Thyroid gland (tissue), 4 donors: ENCODE data around the gene TEX51.

Source experiments
- CTCF ChIP-seq, 6 experiments: fragments of 200-600 bp in 3 of 6; fragments of 450-650 bp in 3 of 6; sonication (generic) in 3 of 6; IDR thresholded peaks; one replicate each; pipeline ENCODE4 v1.5.1; 2016 to 2019; ENCODE audit warnings: antibody characterized with exemption in 6 of 6, mild to moderate bottlenecking in 2 of 6, inconsistent platforms in 1 of 6, moderate library complexity in 1 of 6
- POLR2A ChIP-seq, 2 donors: fragments of 450-650 bp; IDR thresholded peaks; one replicate each; pipeline ENCODE4 v1.6.1; 2017; ENCODE audit warnings: antibody characterized with exemption in 2 of 2, mild to moderate bottlenecking in 2 of 2, moderate library complexity in 1 of 2

DNA sequence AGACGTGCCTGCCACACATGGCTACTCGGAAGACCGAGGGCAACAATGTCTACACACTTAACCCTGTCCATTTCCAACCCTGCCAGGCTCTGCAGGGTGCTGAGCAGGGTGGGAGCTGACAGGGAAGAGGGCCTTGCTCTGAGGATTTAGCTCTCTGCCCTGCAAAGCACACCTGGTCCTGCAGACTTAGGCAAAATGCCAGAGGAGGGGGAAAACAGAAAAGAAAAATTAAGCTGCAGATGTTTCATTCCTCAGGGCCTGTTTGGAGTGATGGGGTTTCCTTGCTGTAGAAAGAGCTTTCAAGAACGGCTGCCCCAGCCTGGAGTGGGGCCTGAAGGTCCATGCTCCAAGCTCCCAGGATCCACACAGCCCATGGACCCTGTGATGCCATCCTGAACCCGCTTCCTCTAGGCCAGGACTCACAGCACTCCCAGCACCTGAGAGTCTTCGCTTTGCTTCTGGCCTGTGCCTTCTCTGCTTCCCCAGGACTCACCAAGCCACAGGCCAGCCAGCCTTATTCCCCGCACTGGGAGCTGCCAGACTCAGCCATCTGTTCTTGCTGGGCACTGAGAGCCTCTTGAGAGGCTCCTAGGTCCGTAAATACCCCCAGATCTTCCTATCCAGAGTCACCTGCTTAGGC is 9.1 kb upstream of the TEX51 start:
- no peak for TF ChIP-seq CTCF (IDR thresholded peaks at IDR 0.05)
- TF ChIP-seq POLR2A (IDR thresholded peaks at IDR 0.05) = no peak
